Lower leg skin (tissue), 3 donors: Measurements from ENCODE around the gene ALG12.

Experiments used
- POLR2A ChIP-seq, 2 donors: fragments of 450-650 bp; IDR thresholded peaks; one replicate each; pipeline ENCODE4 v1.6.1; 2016 to 2017; ENCODE audit warnings: antibody characterized with exemption in 2 of 2, mild to moderate bottlenecking in 1 of 2, moderate library complexity in 1 of 2
- TF ChIP-seq, protein P1 (sequence below), 3 donors: fragments of 450-650 bp; IDR thresholded peaks; one replicate each; pipeline ENCODE4 v1.5.1; 2016; ENCODE audit warnings: antibody characterized with exemption in 3 of 3, mild to moderate bottlenecking in 3 of 3, moderate library complexity in 2 of 3

- TF ChIP-seq, protein P1, sequence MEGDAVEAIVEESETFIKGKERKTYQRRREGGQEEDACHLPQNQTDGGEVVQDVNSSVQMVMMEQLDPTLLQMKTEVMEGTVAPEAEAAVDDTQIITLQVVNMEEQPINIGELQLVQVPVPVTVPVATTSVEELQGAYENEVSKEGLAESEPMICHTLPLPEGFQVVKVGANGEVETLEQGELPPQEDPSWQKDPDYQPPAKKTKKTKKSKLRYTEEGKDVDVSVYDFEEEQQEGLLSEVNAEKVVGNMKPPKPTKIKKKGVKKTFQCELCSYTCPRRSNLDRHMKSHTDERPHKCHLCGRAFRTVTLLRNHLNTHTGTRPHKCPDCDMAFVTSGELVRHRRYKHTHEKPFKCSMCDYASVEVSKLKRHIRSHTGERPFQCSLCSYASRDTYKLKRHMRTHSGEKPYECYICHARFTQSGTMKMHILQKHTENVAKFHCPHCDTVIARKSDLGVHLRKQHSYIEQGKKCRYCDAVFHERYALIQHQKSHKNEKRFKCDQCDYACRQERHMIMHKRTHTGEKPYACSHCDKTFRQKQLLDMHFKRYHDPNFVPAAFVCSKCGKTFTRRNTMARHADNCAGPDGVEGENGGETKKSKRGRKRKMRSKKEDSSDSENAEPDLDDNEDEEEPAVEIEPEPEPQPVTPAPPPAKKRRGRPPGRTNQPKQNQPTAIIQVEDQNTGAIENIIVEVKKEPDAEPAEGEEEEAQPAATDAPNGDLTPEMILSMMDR (IDR thresholded peaks at IDR 0.05) = no peak
- TF ChIP-seq POLR2A (IDR thresholded peaks at IDR 0.05) = no peak
Measured at GRCh38 chr22:49956418-49956770, 38.2 kb upstream of the ALG12 start.
